Osteoblast (primary cell): Measurements from ENCODE around the gene IRS1. TPM values are rescaled to one million over a fixed set of nuclear protein-coding genes. Genes with fewer than 3 reads are reported as not detected.

Experiments
- DNase-seq: peaks from one replicate; pipeline ENCODE4 v3.0.0; 2011; ENCODE audit warnings: low spot score, mixed read lengths; ENCODE audit not compliant: insufficient read length; ENCODE audit errors: missing footprints
- H2AFZ ChIP-seq: 2 replicates; pipeline ENCODE4 v1.6.0; 2011; ENCODE audit warnings: mild to moderate bottlenecking, low read length
- H3K27ac ChIP-seq: 2 replicates; pipeline ENCODE4 v1.5.1; 2011; ENCODE audit warnings: mild to moderate bottlenecking, low read depth, low read length, moderate library complexity
- H3K27me3 ChIP-seq: 2 replicates; pipeline ENCODE4 v1.6.0; 2012; ENCODE audit warnings: mild to moderate bottlenecking, control low read depth, inconsistent platforms, low read length, moderate library complexity; ENCODE audit not compliant: insufficient read depth
- H3K36me3 ChIP-seq: 2 replicates; pipeline ENCODE4 v1.5.1; 2011; ENCODE audit warnings: mild to moderate bottlenecking, low read length, control low read depth, moderate library complexity; ENCODE audit not compliant: insufficient read depth
- H3K4me1 ChIP-seq: 2 replicates; pipeline ENCODE4 v1.5.1; 2011; ENCODE audit warnings: mild to moderate bottlenecking, low read length, control low read depth, moderate library complexity; ENCODE audit not compliant: insufficient read depth
- H3K4me2 ChIP-seq: 2 replicates; pipeline ENCODE4 v1.6.0; 2011; ENCODE audit warnings: mild to moderate bottlenecking, low read length; ENCODE audit not compliant: insufficient read depth
- H3K4me3 ChIP-seq: fragments of 200-600 bp; sonication (generic); 3 replicates; pipeline ENCODE4 v1.5.1; 2012; ENCODE audit warnings: mild to moderate bottlenecking, low read length, inconsistent platforms; ENCODE audit not compliant: insufficient read depth
- H3K79me2 ChIP-seq: 2 replicates; pipeline ENCODE4 v1.6.0; 2012; ENCODE audit warnings: mild to moderate bottlenecking, low read length, control low read depth, inconsistent platforms; ENCODE audit not compliant: insufficient read depth
- H3K9me3 ChIP-seq: 2 replicates; pipeline ENCODE4 v1.5.1; 2011; ENCODE audit warnings: low read depth, low read length, control low read depth
- H4K20me1 ChIP-seq: 2 replicates; pipeline ENCODE4 v1.6.0; 2012; ENCODE audit warnings: mild to moderate bottlenecking, low read length, control low read depth; ENCODE audit not compliant: insufficient read depth
- CTCF ChIP-seq: IDR thresholded peaks from 2 replicates; pipeline ENCODE4 v1.5.1; 2011; ENCODE audit warnings: mild to moderate bottlenecking, low read depth, low read length, moderate library complexity; ENCODE audit errors: extremely low read depth
- total RNA-seq: library from RNA; depleted of rRNA; stranded (reverse); fragments of >200 nt; gene quantifications from 2 replicates; pipeline ENCODE4 v1.2.3, GENCODE V29; 2012

IRS1 gene
- total RNA-seq, 1 donor = 27.9 TPM

- Histone ChIP-seq H3K36me3 (peaks cover 44% of the 10 kb centered on the region), H4K20me1 (peaks cover 26% of the 10 kb centered on the region), H3K9me3 (no peaks in the 10 kb centered on the region), H3K27me3 (no peaks in the 10 kb centered on the region), H3K4me3 (peak overlapping the region; percentile 93), H3K4me2 (peak overlapping the region; percentile 83), H3K27ac (peak overlapping the region; percentile 93), H2AFZ (no peak overlapping the region), H3K4me1 (peaks cover 53% of the 10 kb centered on the region), H3K79me2 (peaks cover 99% of the 10 kb centered on the region)
- no peak for DNase-seq
- no peak for TF ChIP-seq CTCF
These were observed 6.0 kb downstream of the IRS1 start for GRCh38 chr2:226793646-226794045.

GRCh38 chr2:226792155-226792881, 7.3 kb downstream of the IRS1 start:
- no peak for TF ChIP-seq CTCF
- H3K4me1 ChIP-seq = peaks cover 63% of the 10 kb centered on the region
- H3K36me3 ChIP-seq = peaks cover 38% of the 10 kb centered on the region
- H3K27me3 ChIP-seq = no peaks in the 10 kb centered on the region
- H3K79me2 ChIP-seq = peaks cover 99% of the 10 kb centered on the region
- H3K9me3 ChIP-seq = no peaks in the 10 kb centered on the region
- H3K27ac ChIP-seq = peak overlapping the region; percentile 93
- peak overlapping the region; percentile 93 for H3K4me3 ChIP-seq
- H4K20me1 ChIP-seq = peaks cover 21% of the 10 kb centered on the region
- peak overlapping the region; percentile 83 for H3K4me2 ChIP-seq
- H2AFZ ChIP-seq = no peak overlapping the region
- peak; percentile 85 for DNase-seq

- peak overlapping the region; percentile 49 for H2AFZ ChIP-seq
- peak; percentile 99 for DNase-seq
- no peaks in the 10 kb centered on the region for H3K27me3 ChIP-seq
- no peak for TF ChIP-seq CTCF
- peak overlapping the region; percentile 83 for H3K4me2 ChIP-seq
- H3K79me2 ChIP-seq = peaks cover 99% of the 10 kb centered on the region
- H3K9me3 ChIP-seq = no peaks in the 10 kb centered on the region
- peaks cover 32% of the 10 kb centered on the region for H3K36me3 ChIP-seq
- peaks cover 17% of the 10 kb centered on the region for H4K20me1 ChIP-seq
- peak overlapping the region; percentile 93 for H3K27ac ChIP-seq
- peak overlapping the region; percentile 93 for H3K4me3 ChIP-seq
- peaks cover 59% of the 10 kb centered on the region for H3K4me1 ChIP-seq
These were observed 8.0 kb downstream of the IRS1 start for GRCh38 chr2:226791487-226792081.

- Histone ChIP-seq H3K79me2 (peaks cover 99% of the 10 kb centered on the region), H3K4me1 (peaks cover 54% of the 10 kb centered on the region), H3K27ac (peak overlapping the region; percentile 93), H3K4me2 (peak overlapping the region; percentile 80), H3K4me3 (peak overlapping the region; percentile 93), H2AFZ (peak overlapping the region; percentile 49), H4K20me1 (peaks cover 12% of the 10 kb centered on the region), H3K27me3 (no peaks in the 10 kb centered on the region), H3K9me3 (no peaks in the 10 kb centered on the region), H3K36me3 (peaks cover 27% of the 10 kb centered on the region)
- no peak for TF ChIP-seq CTCF
- peak; percentile 90 for DNase-seq
These were observed 8.5 kb downstream of the IRS1 start for GRCh38 chr2:226791056-226791486.
